ENCODE results near the gene CDKL4.

DNA sequence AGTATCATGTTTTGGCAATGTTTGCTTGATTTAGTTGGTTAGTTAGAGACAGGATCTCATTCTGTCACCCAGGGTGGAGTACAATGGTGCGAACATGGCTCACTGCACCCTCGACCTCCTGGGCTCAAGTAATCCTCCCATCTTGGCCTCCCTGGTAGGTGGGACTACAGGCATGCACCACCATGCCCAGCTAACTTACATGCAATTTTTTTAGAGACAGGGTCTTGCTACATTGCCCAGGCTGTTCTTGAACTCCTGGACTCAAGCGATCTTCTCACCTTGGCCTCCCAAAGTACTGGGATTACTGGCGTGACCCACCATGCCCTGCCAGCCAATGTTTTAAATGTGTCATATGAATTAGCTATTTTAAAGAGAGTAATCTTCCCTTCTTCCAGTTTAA lies 16.3 kb upstream of the CDKL4 start:
- TF ChIP-seq, protein P1, sequence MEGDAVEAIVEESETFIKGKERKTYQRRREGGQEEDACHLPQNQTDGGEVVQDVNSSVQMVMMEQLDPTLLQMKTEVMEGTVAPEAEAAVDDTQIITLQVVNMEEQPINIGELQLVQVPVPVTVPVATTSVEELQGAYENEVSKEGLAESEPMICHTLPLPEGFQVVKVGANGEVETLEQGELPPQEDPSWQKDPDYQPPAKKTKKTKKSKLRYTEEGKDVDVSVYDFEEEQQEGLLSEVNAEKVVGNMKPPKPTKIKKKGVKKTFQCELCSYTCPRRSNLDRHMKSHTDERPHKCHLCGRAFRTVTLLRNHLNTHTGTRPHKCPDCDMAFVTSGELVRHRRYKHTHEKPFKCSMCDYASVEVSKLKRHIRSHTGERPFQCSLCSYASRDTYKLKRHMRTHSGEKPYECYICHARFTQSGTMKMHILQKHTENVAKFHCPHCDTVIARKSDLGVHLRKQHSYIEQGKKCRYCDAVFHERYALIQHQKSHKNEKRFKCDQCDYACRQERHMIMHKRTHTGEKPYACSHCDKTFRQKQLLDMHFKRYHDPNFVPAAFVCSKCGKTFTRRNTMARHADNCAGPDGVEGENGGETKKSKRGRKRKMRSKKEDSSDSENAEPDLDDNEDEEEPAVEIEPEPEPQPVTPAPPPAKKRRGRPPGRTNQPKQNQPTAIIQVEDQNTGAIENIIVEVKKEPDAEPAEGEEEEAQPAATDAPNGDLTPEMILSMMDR (IDR thresholded peaks at IDR 0.05), result no peak
- no peak for TF ChIP-seq POLR2AphosphoS5 (IDR thresholded peaks at IDR 0.05)
- TF ChIP-seq POLR2A (IDR thresholded peaks at IDR 0.05), result no peak
- TF ChIP-seq EP300 (IDR thresholded peaks at IDR 0.05), result no peak

Data from suprapubic skin (tissue), 4 donors.